GM18868 (cell line): ENCODE data around the gene DUOXA2.
"Not testable (repeated sequence)": the region's sequence is repeated elsewhere in the genome, so short reads cannot be mapped to it uniquely, and the experiment has no call there.

Experiments used
- ATAC-seq: cut with Tn5 transposase; IDR thresholded peaks from one replicate; pipeline ENCODE4 v1.9.1; 2021; ENCODE audit warnings: mild to moderate bottlenecking, moderate library complexity; ENCODE audit not compliant: unreplicated experiment

The DUOXA2 gene

DNA sequence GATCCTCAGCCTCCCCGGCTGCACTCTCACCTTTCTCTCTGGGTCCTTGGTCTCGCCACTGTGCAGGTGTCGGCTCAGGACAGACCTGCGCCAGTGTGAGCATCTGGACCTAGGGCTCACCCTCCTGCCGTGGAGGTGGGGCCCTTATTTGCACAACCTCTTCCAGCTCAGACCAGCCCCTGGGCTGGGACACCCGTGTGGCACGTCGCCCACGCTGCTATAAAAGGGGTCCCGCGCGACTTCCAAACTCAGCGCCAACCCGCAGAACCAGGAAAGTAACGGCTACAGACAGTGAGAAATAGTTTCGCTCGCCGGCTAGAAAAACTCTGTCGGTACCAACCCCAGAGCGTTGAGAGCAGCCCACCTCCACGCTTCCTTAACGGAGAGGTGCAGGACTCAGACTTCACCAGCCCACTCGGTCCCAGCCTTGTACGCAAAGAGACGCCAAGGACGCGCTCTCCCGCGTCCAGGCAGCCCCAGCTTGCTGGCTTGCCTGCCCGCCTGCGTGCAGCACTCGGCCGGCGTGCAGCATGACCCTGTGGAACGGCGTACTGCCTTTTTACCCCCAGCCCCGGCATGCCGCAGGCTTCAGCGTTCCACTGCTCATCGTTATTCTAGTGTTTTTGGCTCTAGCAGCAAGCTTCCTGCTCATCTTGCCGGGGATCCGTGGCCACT, at the start of gene DUOXA2, which contains the start of gene DUOX2:
DUOXA2 (plus strand) TSS at position 251 of the 675 bp plus-strand sequence; CDS start at position 531, 280 bp downstream.
DUOX2 (minus strand) TSS at position 97 of the 675 bp plus-strand sequence. CDS start 761 bp downstream, outside the sequence.
- no peak for ATAC-seq

GRCh38 chr15:45064386-45064785, 49.7 kb upstream of the DUOXA2 start:
- ATAC-seq = no peak

DNA sequence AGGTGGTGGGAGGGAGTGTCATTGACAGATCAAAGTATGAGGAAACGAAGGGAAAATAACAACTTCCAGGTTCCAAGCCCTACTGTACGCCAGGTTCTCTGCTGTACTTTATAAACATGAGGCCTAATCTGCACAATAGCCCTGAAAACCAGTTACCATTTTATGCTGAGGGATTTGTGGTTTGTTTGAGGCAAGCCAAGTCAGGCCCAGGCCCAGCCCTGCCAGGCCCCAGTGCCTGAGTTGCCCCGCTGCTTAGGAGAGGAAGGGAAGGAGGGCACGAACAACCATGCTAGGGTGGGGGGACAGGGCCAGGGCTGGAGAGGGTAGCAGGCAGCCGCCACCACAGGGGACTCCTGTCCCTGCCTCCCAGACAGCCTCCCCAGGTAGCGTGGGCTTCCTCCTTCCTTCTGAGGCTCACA, 44.2 kb upstream of the DUOXA2 start:
- ATAC-seq = not testable (repeated sequence)

- not testable (repeated sequence) for ATAC-seq
These were observed 40.5 kb upstream of the DUOXA2 start for GRCh38 chr15:45073602-45074001.

- not testable (repeated sequence) for ATAC-seq
These were observed 38.4 kb upstream of the DUOXA2 start for GRCh38 chr15:45075440-45076320.

DNA sequence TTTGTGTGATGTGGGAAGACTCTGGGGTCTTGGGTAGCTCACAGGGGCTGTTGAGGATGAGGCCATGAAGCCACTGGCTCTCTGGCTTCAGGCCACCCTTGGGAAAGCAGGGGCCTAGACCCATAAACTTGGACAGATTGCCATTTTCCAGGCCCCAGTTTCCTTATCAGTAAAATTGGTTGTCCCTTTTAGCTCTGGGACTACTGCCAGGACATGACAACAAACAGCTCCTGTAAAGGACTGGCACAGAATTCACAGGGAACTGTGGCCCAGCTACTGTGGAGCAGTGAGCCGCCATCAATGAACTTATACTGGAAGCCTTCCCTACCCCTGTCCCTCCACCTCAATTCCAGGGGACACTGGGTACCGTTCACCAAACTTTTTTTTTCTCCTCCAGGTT, 36.7 kb upstream of the DUOXA2 start:
- ATAC-seq = not testable (repeated sequence)

DNA sequence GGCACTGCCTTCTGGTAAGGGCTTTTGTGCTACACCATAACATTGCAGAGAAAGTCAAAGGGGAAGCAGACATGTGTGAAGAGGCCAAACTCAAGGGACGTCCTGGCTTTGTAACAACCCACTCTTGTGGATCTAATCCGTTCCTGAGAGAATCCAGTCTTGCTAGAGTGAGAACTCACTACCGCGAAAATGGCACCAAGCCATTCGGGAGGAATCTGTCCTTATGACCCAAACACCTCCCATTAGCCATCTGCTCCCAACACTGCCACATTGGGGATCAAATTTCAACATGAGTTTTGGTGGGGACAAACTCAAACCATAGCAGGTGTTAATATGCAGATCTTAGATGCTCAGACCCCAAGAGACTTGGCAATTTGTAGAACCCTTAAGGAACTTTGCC, 34.9 kb upstream of the DUOXA2 start:
- not testable (repeated sequence) for ATAC-seq

DNA sequence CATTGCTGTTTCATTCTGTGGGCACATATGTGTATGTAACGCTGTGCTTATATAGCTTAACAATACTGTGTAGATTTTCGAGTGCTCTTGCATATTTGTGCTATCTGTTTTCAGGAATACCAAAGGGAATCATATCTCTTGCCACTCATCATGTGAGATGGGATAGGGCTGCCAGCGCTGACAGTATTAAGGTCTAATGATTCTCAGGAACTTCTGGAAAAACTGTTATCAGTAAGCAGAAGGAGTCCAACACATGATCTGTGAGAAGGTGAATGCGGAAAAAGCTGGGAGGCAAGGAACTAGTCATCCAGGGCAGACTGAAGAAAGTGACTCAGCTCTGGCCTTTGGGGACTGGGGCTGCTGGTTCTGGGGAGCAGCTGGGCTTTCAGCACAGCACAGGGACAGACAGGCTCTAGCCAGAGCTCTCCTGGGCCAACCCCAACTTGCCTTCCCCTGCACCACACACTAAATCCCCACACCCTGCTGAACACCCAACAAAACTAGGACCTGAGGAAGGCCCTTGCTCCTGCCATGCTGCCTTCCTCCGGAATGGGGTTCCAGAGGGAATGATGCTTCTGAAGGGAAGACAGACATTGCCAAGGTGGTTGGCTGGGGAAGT, 34.4 kb upstream of the DUOXA2 start:
- ATAC-seq = not testable (repeated sequence)

DNA sequence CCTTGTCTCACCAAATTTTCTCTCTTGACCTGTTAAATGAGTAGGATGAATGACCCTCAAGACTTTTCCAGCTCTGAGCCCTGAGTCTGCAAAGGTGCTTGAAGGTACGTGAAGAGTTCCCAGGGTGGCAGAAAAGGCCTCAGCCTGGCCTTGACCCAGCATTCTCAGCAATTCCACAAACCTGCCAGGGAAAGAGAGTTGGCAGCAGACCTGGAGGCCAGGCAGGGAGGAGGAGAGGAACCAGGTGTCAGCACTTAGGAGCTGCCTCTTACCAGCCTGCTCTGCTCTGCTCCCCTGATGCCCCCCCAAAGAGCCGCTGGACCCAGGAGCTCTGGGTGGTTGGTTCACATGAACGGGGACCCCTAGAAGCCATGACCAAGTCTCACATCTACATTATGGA, 33.5 kb upstream of the DUOXA2 start:
- not testable (repeated sequence) for ATAC-seq

- not testable (repeated sequence) for ATAC-seq
These were observed 31.7 kb upstream of the DUOXA2 start for GRCh38 chr15:45082412-45082811.

- no peak for ATAC-seq
These were observed 30.9 kb upstream of the DUOXA2 start for GRCh38 chr15:45083223-45083622.

DNA sequence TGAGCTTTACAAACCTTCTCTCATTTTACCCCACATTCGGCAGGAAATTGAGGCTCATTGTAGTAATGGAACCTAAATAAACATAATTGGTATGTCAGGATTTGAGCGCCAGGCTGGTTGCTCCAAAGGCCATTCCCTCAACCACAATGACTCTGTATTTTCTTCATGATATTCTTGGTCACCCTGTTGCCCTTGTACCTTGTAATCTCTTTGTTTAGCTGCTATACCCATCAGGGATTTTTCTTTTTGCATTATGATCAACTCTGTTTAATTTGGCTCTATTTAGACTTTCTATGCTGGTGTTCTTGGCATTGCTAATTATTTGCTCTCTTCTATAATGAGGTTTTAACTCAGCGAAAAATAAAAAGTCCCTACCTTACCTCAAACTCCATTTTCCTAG, 30.0 kb upstream of the DUOXA2 start:
- ATAC-seq = no peak

GRCh38 chr15:45087513-45087912, 26.6 kb upstream of the DUOXA2 start:
- ATAC-seq = no peak

DNA sequence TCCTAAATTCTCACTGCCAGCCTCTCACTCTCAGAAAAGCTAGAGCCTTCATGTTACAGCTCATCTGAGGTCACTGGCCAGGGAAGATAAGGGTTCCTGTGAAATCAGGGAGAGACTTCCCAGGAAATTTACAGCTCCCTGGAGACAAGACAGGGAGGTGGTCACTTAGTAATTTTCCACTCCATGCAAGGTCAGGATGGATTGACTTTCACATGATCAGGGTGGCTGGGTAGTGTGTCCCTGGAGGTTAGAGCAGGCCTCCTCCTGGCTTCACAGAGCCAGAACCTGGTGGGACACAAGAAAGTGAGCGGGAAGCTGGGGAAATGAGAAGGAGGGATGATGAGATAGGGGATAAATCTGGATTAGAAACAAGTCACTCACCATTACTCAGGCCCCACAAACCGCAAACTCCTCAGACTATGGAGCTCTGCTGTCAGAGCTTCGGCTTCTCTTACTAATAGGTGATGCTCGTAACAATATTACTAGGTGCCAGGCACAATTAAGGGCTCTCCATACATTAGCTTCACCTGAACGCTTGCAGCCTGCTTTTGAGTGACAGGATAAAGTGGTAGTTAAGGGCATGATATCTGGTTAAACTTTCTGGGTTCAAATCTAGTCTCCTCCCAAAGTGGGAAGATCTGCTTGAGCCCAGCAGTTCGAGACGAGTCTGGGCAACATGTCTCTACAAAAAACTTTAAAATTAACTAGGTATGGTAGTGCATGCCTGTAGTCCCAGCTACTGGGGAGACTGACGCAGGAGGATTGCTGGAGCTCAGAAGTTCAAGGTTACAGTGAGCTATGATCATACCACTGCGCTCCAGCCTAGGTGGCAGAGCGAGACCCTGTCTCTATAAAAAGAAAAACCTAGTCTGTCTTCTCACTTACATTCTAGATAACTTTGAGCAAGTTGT, 25.1 kb upstream of the DUOXA2 start:
- ATAC-seq = no peak

GRCh38 chr15:45089712-45090373, 24.3 kb upstream of the DUOXA2 start:
- ATAC-seq = no peak

- ATAC-seq = no peak
These were observed 23.0 kb upstream of the DUOXA2 start for GRCh38 chr15:45091161-45091560.

- ATAC-seq = no peak
These were observed 22.6 kb upstream of the DUOXA2 start for GRCh38 chr15:45091576-45091975.

GRCh38 chr15:45093013-45093412, 21.1 kb upstream of the DUOXA2 start:
- ATAC-seq = no peak

- no peak for ATAC-seq
These were observed 20.3 kb upstream of the DUOXA2 start for GRCh38 chr15:45093622-45094357.
